Lung (tissue), 12 donors: ENCODE measurements around the gene PEX16. TPM values are rescaled to one million over a fixed set of nuclear protein-coding genes. Genes with fewer than 3 reads are reported as not detected.

Experiments
- ATAC-seq: fragments of 200-7000 bp; cut with Tn5 transposase; one replicate; pipeline ENCODE4 v1.9.1; 2020; ENCODE audit warnings: moderate number of reproducible peaks; ENCODE audit not compliant: insufficient read depth, low FRiP score
- DNase-seq, 3 donors: peaks; one replicate each; pipeline ENCODE4 v3.0.0-alpha.2; 2013 to 2017
- H3K27ac ChIP-seq, 2 donors: one replicate each; pipeline ENCODE4 v1.5.1; 2013; ENCODE audit warnings: mild to moderate bottlenecking in 2 of 2, moderate library complexity in 2 of 2, control low read depth in 1 of 2, inconsistent platforms in 1 of 2, low read depth in 1 of 2, low read length in 1 of 2
- H3K27me3 ChIP-seq, 3 donors: one replicate each; pipeline ENCODE4 v1.5.1; 2013; ENCODE audit warnings: low read length in 2 of 3; ENCODE audit not compliant: control insufficient read depth in 3 of 3, insufficient read depth in 3 of 3
- H3K36me3 ChIP-seq, 4 donors: one replicate each; pipeline ENCODE4 v1.5.1; 2013; ENCODE audit warnings: low read length in 4 of 4, mild to moderate bottlenecking in 1 of 4, moderate library complexity in 1 of 4; ENCODE audit not compliant: control insufficient read depth in 4 of 4, insufficient read depth in 4 of 4
- H3K4me1 ChIP-seq, 5 donors: one replicate each; pipeline ENCODE4 v1.5.1; 2013; ENCODE audit warnings: low read length in 5 of 5, mild to moderate bottlenecking in 2 of 5, moderate library complexity in 1 of 5; ENCODE audit not compliant: control insufficient read depth in 5 of 5, insufficient read depth in 5 of 5
- H3K4me3 ChIP-seq: one replicate; pipeline ENCODE4 v1.5.1; 2013; ENCODE audit warnings: mild to moderate bottlenecking, control low read depth, moderate library complexity
- H3K9ac ChIP-seq, 2 donors: one replicate each; pipeline ENCODE4 v1.5.1; 2013; ENCODE audit warnings: low read length in 2 of 2, control low read depth in 1 of 2; ENCODE audit not compliant: insufficient read depth in 1 of 2
- H3K9me3 ChIP-seq, 4 donors: one replicate each; pipeline ENCODE4 v1.5.1; 2013; ENCODE audit warnings: low read length in 3 of 4, mild to moderate bottlenecking in 1 of 4, moderate library complexity in 1 of 4; ENCODE audit not compliant: control insufficient read depth in 4 of 4, insufficient read depth in 3 of 4
- CTCF ChIP-seq: IDR thresholded peaks from 2 replicates; pipeline ENCODE4 v1.5.1; 2012; ENCODE audit warnings: mild to moderate bottlenecking; ENCODE audit errors: control extremely low read depth, extremely low read depth
- WGBS, 2 donors: extraction: QIAGEN DNeasy Blood & Tissue Kit; methylation state at CpG; one replicate each; pipeline ENCODE4 v1.1.7; 2013; 5-methylcytosine and 5-hydroxymethylcytosine counted together
- polyA plus RNA-seq, 2 donors: library from polyadenylated mRNA; stranded (reverse); fragments of 200-250 nt; gene quantifications; one replicate each; pipeline ENCODE4 v1.2.1, GENCODE V29; 2013
- total RNA-seq, 2 donors: library from RNA; depleted of rRNA in 1 of 2; stranded (reverse); fragments of >200 nt in 1 of 2; gene quantifications; one replicate each; pipeline ENCODE4 v1.2.1, GENCODE V29; 2014 to 2021
- donor health status: control.
- donor health status: control.
- donor health status: Bipolar disorder and iron deficiency.
- donor health status: healthy.
- donor health status: DM: yes; HTN: yes; CAD: no.

Gene PEX16
- total and polyA plus RNA-seq, 4 donors: 14.2 to 38.2 (median 35.8) TPM

DNA sequence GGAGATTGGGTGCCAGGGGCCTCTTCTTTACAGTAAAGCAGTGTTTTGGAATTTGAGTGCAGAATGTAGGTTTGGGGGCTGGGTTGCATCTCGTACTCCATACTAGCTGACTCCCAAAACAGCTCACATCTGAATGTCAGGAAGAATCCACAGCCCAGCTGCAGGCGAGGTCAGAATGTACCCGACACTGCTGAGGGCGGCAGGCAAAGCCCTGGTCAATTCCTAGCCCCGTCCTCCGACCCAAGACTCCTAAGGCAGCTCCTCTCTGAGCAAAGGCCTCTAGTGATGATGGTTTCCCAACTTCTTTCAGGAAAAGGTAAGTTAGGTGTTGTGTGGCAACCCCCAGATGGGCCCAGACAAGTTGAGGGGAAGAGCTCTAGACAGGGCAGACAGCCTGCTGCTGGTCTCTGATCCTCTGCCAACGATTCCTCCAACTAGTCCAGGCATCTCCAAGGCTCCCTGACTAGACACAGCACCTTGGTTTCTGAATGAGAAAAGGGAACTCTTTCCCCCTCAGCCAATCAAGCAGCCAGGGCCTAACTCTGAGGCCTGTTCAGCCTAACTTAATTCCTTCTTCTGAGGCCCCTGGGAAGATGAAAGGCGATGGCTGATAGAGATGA, 13.4 kb upstream of the PEX16 start:
- 88 to 92% methylated on average over 8 of the region's 8 CpGs for WGBS, 2 donors
- no peak overlapping the region for H3K9ac ChIP-seq
- no peak for TF ChIP-seq CTCF
- ATAC-seq (no peak), DNase-seq (no peak)
- no peak overlapping the region for H3K27ac ChIP-seq
- H3K27me3 ChIP-seq: no peaks in the 10 kb centered on the region
- peaks cover 0 to 6% (median 0%) of the 10 kb centered on the region in 5 donors for H3K4me1 ChIP-seq
- H3K4me3 ChIP-seq: no peak overlapping the region
- H3K9me3 ChIP-seq: no peaks in the 10 kb centered on the region
- H3K36me3 ChIP-seq: peaks cover 6 to 34% (median 12%) of the 10 kb centered on the region in 4 donors

DNA sequence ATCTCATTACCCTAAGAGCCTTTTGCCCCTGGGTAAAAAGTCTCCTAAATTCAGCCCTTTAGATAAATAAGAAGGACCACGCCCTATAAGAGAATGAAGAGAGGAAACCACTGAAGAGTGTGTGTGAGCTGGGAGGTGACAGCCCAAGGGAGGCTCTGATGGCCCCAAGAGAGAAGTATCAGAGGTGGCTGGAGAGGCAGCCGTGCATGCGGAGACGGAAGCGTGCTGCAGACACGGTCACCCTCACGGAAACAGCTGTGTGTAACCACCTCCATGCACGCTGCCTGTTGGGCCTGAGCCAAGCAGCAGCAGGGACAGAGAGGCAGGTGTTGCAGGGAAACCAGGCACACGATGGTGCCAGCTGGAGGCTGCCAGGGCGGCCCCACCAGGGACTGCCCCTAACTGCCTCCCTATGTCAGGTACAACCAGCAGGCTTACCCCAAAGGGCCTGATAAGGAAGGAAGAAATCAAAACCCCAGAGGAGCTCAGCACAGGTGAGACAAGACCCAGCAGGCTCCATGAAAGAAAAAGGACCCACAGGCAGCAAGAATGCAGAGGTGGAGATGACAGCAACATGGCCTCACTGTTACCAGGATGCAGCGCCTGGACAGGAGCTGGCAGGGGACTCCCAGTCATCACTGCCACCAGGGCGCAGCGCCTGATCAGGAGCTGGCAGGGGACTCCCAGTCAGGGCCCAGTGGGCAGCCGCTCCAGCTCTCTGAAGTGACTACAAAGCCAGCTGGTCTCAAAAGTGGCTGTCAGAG, 12.5 kb upstream of the PEX16 start:
- no peak for ATAC-seq
- Histone ChIP-seq H3K4me3 (no peak overlapping the region), H3K4me1 (peaks cover 0 to 6% (median 0%) of the 10 kb centered on the region in 5 donors), H3K27ac (peak overlapping the region in 1 of 2 donors; percentile 12), H3K9me3 (no peaks in the 10 kb centered on the region), H3K9ac (no peak overlapping the region), H3K36me3 (peaks cover 6 to 30% (median 9%) of the 10 kb centered on the region in 4 donors), H3K27me3 (peaks cover 0 to 2% (median 0%) of the 10 kb centered on the region in 3 donors)
- no peak for DNase-seq
- 54 to 56% methylated on average over 14 of the region's 14 CpGs for WGBS, 2 donors
- no peak for TF ChIP-seq CTCF

- no peaks in the 10 kb centered on the region for H3K9me3 ChIP-seq
- peaks cover 0 to 6% (median 0%) of the 10 kb centered on the region in 5 donors for H3K4me1 ChIP-seq
- ATAC-seq: no peak
- no peak overlapping the region for H3K27ac ChIP-seq
- H3K9ac ChIP-seq: no peak overlapping the region
- 62 to 76% methylated on average over 10 of the region's 10 CpGs for WGBS, 2 donors
- no peak for TF ChIP-seq CTCF
- H3K4me3 ChIP-seq: no peak overlapping the region
- no peak for DNase-seq
- peaks cover 0 to 2% (median 2%) of the 10 kb centered on the region in 3 donors for H3K27me3 ChIP-seq
- H3K36me3 ChIP-seq: peaks cover 4 to 23% (median 6%) of the 10 kb centered on the region in 4 donors
Observed at GRCh38 chr11:45929486-45930030, 11.9 kb upstream of the PEX16 start.
